Heart left ventricle (tissue), 16 donors: Measurements from ENCODE around the gene SLC25A33. TPM values are rescaled to one million over a fixed set of nuclear protein-coding genes. Genes with fewer than 3 reads are reported as not detected.
A peak's percentile ranks its signal among the peaks of the same experiment; 100 is the strongest.

Experiments
- ATAC-seq, 4 donors: fragments of 200-7000 bp; cut with Tn5 transposase; one replicate each; pipeline ENCODE4 v1.9.1; 2020 to 2022; ENCODE audit warnings: moderate library complexity in 4 of 4, mild to moderate bottlenecking in 3 of 4, moderate number of reproducible peaks in 1 of 4
- DNase-seq, 5 donors: peaks; one replicate each; pipeline ENCODE4 v3.0.0-alpha.2; 2020
- H3K27ac ChIP-seq, 12 donors: fragments of 200-600 bp; sonication (generic) in 4 of 12; one replicate each; pipeline versions ENCODE4 v1.5.0 to v1.8.0; 2016 to 2022; ENCODE audit warnings: mild to moderate bottlenecking in 2 of 12
- H3K27me3 ChIP-seq, 9 donors: fragments of 200-600 bp; sonication (generic) in 2 of 9; one replicate each; pipeline versions ENCODE4 v1.5.1 to v1.8.0; 2016 to 2022; ENCODE audit warnings: mild to moderate bottlenecking in 3 of 9
- H3K36me3 ChIP-seq, 9 donors: fragments of 200-600 bp; sonication (generic) in 2 of 9; one replicate each; pipeline versions ENCODE4 v1.5.0 to v1.8.0; 2018 to 2022; ENCODE audit warnings: mild to moderate bottlenecking in 2 of 9
- H3K4me1 ChIP-seq, 12 donors: fragments of 200-600 bp; sonication (generic) in 4 of 12; one replicate each; pipeline versions ENCODE4 v1.5.0 to v1.8.0; 2016 to 2022; ENCODE audit warnings: mild to moderate bottlenecking in 3 of 12
- H3K4me3 ChIP-seq, 12 donors: fragments of 200-600 bp; sonication (generic) in 4 of 12; one replicate each; pipeline versions ENCODE4 v1.5.0 to v1.8.0; 2017 to 2022; ENCODE audit warnings: mild to moderate bottlenecking in 9 of 12, moderate library complexity in 4 of 12
- H3K9me3 ChIP-seq, 12 donors: fragments of 200-600 bp; sonication (generic) in 4 of 12; one replicate each; pipeline versions ENCODE4 v1.5.0 to v1.8.0; 2016 to 2022; ENCODE audit warnings: mild to moderate bottlenecking in 1 of 12
- CTCF ChIP-seq, 12 donors: fragments of 200-600 bp; sonication (generic) in 4 of 12; IDR thresholded peaks; one replicate each; pipeline versions ENCODE4 v1.5.0 to v1.8.0; 2018 to 2022; ENCODE audit warnings: antibody characterized with exemption in 12 of 12, mild to moderate bottlenecking in 5 of 12
- POLR2A ChIP-seq, 2 donors: fragments of 450-650 bp; IDR thresholded peaks; one replicate each; pipeline ENCODE4 v1.6.1; 2017; ENCODE audit warnings: antibody characterized with exemption in 2 of 2, mild to moderate bottlenecking in 2 of 2, moderate library complexity in 2 of 2
- WGBS, 4 donors: extraction: QIAGEN DNeasy Blood & Tissue Kit in 2 of 4; methylation state at CpG; one replicate each; pipeline versions ENCODE4 v1.1.5 to v1.1.7; 2013 to 2018; 5-methylcytosine and 5-hydroxymethylcytosine counted together
- intact Hi-C, 10 donors: fragments of 100-400 bp; cut with DNase I; formaldehyde crosslinking; loops; one replicate each; pipeline versions ENCODE4 v1.11.1 to v1.14.2; 2022
- polyA plus RNA-seq, 2 donors: library from polyadenylated mRNA; stranded (reverse); fragments of 200-250 nt; gene quantifications; one replicate each; pipeline ENCODE4 v1.2.3, GENCODE V29; 2013
- total RNA-seq, 9 donors: library from RNA; depleted of rRNA in 2 of 9; stranded (reverse); fragments of >200 nt in 2 of 9; fragmentation: NEBNext Ultra II Directional in 3 of 9; extraction: Animal tissue kit (Norgen Biotek cat#: 25700) in 3 of 9; gene quantifications; one replicate each; pipeline versions ENCODE4 v1.1.0 to v1.2.4, GENCODE V29; 2016 to 2023
- donor health status: ischemic (EF 13 %, LVEDD 7.1; RV severe dilation, severe dysfunction).
- donor health status: healthy with polysubstance abuse.
- donor health status: DM: no; HTN: yes; CAD: no.
- donor health status: DM: no; HTN: no; CAD: no.
- donor health status: ischemic (EF 25% LVEDD 6.9; RV normal size, moderate dysfunction).
- donor health status: ischemic (EF 25% LVEDD 5.7; RV mildly dilated, moderate dysfunction).
- donor health status: healthy.
- donor health status: DM: yes; HTN: yes; CAD: no.
- donor health status: ischemic (EF 35%, LVEDD 5.7; RV mildly dilated, moderate dysfunction).
- donor health status: nonischemic (EF 11% LVEDD 7.7; RV severe dilation, severe dysfunction).
- donor health status: DM: yes; HTN: yes; CAD: no.
- donor health status: PGD.
- donor health status: ischemic (EF 29% LVEDD 5.4; RV normal size, mild dysfunction).
- donor health status: nonischemic (EF 23%, LVEDD 6.1; RV moderate dilation, normal function).

Gene SLC25A33
- total and polyA plus RNA-seq, 11 donors: 2.8 to 9.7 (median 4.5) TPM

DNA sequence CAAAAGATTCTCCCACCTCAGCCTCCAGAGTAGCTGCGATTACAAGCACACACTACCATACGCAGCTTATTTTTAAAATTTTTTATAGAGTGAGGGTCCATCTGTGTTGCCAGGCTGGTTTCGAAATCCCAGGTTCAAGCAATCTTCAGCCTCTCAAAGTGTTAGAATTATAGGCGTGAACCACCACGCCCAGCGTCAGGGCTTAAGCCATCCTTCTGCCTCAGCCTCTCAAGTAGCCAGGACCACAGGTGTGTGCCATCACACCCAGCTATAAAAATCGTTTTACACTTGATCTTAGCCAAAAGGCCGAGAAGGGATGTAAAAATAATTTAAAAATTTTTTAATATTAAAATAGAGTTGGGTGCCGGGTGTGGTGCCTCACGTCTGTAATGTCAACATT, 4.3 kb upstream of the SLC25A33 start:
- ATAC-seq: no peak
- Histone ChIP-seq H3K27ac (no peak overlapping the region), H3K4me3 (no peak overlapping the region), H3K4me1 (peaks cover 0 to 7% (median 3%) of the 10 kb centered on the region in 12 donors), H3K36me3 (no peaks in the 10 kb centered on the region), H3K27me3 (no peaks in the 10 kb centered on the region), H3K9me3 (no peaks in the 10 kb centered on the region)
- 88 to 93% (median 91%) methylated on average over 10 of the region's 10 CpGs for WGBS, 4 donors
- TF ChIP-seq POLR2A (IDR thresholded peaks at IDR 0.05) (no peak), CTCF (IDR thresholded peaks at IDR 0.05) (no peak)
- DNase-seq: no peak
- intact Hi-C loops: no loop called here

GRCh38 chr1:9536301-9536700, 3.0 kb upstream of the SLC25A33 start:
- H3K27ac ChIP-seq: no peak overlapping the region
- H3K36me3 ChIP-seq: no peaks in the 10 kb centered on the region
- no peaks in the 10 kb centered on the region for H3K9me3 ChIP-seq
- no peaks in the 10 kb centered on the region for H3K27me3 ChIP-seq
- TF ChIP-seq POLR2A (IDR thresholded peaks at IDR 0.05) (no peak), CTCF (IDR thresholded peaks at IDR 0.05) (no peak)
- DNase-seq: no peak
- H3K4me1 ChIP-seq: peaks cover 0 to 19% (median 10%) of the 10 kb centered on the region in 12 donors
- H3K4me3 ChIP-seq: no peak overlapping the region
- intact Hi-C loops: no loop called here
- no peak for ATAC-seq
- WGBS, 4 donors: 90 to 96% (median 92%) methylated on average over 1 of the region's 1 CpG

GRCh38 chr1:9537863-9538668, 1.2 kb upstream of the SLC25A33 start:
- no peak for TF ChIP-seq POLR2A (IDR thresholded peaks at IDR 0.05)
- no peak for TF ChIP-seq CTCF (IDR thresholded peaks at IDR 0.05)
- Histone ChIP-seq H3K9me3 (no peaks in the 10 kb centered on the region), H3K27ac (peak overlapping the region in 4 of 12 donors; percentile 12 to 95 (median 90)), H3K4me1 (peaks cover 0 to 33% (median 22%) of the 10 kb centered on the region in 12 donors), H3K36me3 (no peaks in the 10 kb centered on the region), H3K27me3 (no peaks in the 10 kb centered on the region), H3K4me3 (no peak overlapping the region)
- ATAC-seq (no peak), DNase-seq (no peak)
- intact Hi-C loops: loop anchor here in 1 of 10 donors (2.0 kb wide), 1 partner anchor 51 kb away; the partner anchor contains the start of gene TMEM201
- WGBS, 4 donors: 78 to 83% (median 80%) methylated on average over 7 of the region's 7 CpGs

DNA sequence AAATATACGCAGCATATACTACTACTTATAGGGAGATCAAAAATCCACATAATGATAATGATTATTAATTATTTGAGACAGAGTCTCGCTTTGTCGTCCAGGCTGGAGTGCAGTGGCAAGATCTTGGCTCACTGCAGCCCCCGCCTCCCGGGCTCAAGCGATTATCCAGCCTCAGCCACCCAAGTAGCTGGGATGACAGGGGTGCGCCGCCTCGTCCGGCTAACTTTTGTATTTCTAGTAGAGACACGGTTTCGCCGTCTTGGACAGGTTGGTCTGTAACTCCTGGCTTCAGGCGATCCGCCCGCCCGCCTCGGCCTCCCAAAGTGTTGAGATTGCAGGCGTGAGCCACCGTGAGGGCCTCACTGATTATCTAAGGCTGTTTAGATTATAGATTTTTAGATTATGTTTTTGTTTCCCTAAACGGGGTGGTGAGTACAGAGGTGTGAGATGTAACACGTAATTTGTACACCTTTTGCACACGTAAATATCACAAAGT, 548 bp upstream of the SLC25A33 start:
- Histone ChIP-seq H3K4me3 (peak overlapping the region in 7 of 12 donors; percentile 4 to 94 (median 82)), H3K36me3 (no peaks in the 10 kb centered on the region), H3K27me3 (no peaks in the 10 kb centered on the region), H3K4me1 (peaks cover 0 to 37% (median 22%) of the 10 kb centered on the region in 12 donors), H3K27ac (peak overlapping the region in 11 of 12 donors; percentile 60 to 95 (median 80)), H3K9me3 (no peaks in the 10 kb centered on the region)
- WGBS, 4 donors: 83 to 86% (median 84%) methylated on average over 23 of the region's 23 CpGs
- ATAC-seq: no peak
- TF ChIP-seq CTCF (IDR thresholded peaks at IDR 0.05): no peak
- TF ChIP-seq POLR2A (IDR thresholded peaks at IDR 0.05): no peak
- DNase-seq: peak in 1 of 5 donors; percentile 15
- intact Hi-C loops: loop anchor here in 1 of 10 donors (2.0 kb wide), 1 partner anchor 50 kb away; the partner anchor contains the start of gene TMEM201
